Muscle of back (tissue), 11 donors: Measurements from ENCODE around the gene RUFY2. TPM values are rescaled to one million over a fixed set of nuclear protein-coding genes. Genes with fewer than 3 reads are reported as not detected.

ENCODE experiments used
- DNase-seq, 3 donors: peaks; one replicate each; pipeline versions ENCODE4 v3.0.0 to v3.0.0-alpha.2; 2013
- polyA plus RNA-seq, 10 donors: library from polyadenylated mRNA; unstranded; fragments of 120-200 nt; gene quantifications; one replicate each; pipeline ENCODE4 v1.2.1, GENCODE V29; 2013; ENCODE audit not compliant: insufficient read length in 10 of 10

RUFY2 gene
- polyA plus RNA-seq, 10 donors: 10.4 to 27.9 (median 15.9) TPM

DNA sequence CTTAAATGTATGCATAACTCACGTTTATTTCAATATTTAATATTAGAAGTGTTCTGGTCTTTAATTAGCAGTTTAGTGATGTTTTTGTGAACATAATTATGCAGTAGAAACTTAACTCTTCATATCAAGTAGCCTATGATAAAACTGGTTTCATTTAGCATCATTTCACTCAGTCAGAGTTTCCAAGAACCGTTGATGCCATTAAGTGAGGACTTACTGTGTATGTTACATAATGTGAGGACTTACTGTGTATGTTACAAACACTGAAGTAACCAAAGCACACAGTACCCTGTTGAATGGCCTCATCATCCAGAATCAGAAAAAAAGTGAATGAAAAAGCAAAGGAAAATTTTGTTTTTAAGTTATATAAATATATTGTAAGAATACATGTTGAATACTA, 41.5 kb downstream of the RUFY2 start:
- DNase-seq: no peak

DNA sequence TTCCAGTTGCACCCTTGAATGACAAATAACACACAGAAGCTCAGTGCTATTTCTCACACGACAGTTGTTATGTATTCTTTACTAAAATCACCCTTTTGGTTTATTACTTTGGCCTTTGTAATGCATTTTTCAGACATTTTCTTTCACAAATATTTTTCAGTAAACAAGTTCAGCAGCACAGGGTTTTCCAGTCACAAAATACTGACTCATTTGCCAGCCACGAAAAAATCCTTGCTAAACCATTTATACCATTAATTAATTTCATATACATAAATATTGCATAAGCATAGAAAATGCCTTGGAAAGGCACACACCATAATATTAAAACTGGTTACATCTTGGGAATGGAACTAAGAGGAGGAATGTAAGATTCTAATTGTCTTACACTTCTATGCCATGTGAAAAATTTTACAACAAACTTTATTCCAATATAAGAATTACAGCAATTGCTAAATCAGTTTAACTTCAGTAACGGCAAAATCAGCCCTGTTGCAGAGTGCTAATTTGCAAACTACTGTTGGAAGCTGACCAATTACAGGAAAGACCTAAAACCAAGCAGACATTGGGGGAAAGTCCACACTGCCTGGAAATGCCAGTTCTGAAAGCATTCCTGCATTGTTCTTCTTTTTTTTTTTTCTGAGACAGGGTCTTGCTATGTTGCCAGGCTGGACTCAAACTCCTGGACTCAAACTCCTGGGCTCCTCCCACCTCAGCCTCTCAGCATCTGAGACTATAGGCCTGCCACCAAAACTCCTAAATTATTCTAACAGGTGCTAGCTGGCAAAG, 42.8 kb downstream of the RUFY2 start:
- DNase-seq: no peak

DNA sequence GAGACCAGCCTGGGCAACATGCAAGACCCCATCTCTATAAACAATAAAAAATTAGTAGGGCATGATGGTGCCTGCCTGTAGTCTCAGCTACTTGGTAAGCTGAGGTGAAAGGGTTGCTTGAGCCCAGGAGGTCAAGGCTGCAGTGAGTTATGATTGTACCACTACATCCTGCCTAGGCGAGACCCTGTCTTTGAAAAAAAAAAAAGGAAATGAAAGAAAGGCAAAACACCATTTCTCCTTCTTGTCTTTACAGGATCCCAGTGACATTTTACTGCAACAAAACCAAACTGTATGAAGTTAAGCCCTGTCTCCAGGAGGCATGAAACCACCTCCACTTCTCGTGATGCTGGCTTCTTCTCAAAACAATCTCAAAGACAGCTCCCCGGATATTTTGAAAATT, 44.5 kb downstream of the RUFY2 start:
- DNase-seq: no peak

DNA sequence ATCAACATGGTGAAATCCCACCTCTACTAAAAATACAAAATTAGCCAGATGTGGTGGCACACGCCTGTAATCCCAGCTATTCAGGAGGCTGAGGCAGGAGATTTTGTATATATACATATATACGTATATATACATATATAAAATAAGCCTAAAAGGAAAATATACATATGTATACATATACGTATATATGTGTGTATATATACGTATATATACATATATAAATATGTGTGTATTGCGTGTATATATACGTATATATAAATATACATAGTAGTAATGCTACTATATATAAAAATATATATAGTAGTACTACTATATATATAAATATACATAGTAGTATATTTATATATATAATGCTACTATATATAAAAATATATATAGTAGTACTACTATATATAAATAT, 47.9 kb downstream of the RUFY2 start:
- DNase-seq: no peak

DNA sequence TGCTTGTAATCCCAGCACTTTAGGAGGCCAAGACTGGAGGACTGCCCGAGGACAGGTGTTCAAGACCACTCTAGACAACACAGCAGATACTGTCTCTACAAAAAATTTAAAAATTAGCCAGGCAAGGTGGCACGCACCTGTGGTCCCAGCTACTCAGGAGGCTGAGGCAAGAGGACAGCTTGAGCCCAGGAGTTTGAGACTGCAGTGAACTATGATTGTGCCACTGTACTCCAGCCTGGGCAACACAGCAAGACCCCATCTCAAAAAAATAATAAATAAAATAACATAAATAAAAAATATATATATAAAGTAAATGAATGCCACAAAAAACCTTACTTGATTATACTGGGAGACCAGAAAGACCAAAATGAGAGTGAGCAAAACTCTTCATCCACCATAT, 53.5 kb downstream of the RUFY2 start:
- no peak for DNase-seq

DNA sequence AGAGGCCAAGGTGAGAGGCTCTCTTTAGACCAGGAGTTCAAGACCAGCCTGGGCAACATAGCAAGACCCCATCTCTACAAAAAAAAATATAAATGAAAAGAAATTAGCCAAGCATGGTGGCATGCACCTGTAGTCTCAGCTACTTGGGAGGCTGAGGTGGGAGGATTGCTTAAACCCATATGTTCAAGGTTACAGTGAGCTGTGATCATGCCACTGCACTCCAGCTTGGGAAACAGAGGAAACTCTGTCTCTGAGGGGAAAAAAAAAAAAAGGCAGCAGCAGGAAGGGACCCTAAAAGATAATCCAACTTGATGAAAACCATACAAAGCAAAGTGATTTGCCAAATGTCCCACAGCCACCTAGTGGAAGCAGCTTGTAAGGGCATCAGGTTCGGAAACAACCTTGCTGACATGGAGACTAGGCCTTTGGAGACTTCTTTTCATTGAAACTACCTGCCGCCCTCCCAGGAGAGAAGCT, 58.8 kb downstream of the RUFY2 start:
- peak in 1 of 3 donors; percentile 47 for DNase-seq

DNA sequence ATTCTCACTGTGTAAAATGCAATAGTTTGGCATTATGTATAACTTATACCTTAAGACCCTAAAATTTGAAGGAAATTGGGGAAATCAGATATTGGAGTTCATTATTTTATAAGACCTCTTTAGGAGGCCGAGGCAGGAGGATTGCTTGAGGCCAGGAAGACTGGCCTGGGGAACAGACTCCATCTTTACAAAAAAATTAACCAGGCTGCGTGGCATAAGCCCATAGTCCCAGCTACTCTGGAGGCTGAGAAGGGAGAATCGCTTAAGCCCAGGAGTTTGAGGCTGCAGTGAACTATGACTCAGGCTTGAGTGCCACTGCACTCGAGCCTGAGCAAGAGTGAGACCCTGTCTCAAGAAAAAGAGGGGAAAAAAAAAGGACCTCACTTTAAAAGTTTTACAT, 60.3 kb downstream of the RUFY2 start:
- no peak for DNase-seq

DNA sequence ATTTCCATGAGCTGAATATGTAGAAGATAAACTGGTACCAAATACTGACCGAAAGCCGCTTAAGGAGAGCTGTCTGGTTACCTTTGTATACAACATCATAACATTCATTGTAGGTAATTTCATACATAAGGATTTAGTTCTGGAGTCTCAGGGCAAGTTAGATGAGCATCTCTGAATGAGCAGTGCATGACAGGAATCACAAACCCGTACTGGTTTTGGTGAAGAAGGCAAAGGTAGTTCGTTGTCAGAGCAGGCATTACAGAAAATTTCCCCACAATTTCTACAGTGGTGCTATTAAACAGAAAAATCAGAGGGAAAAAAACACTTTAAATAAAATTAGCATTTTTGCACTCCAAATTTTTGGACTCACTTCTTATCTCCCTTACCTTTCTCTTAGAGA, 61.5 kb downstream of the RUFY2 start:
- no peak for DNase-seq

DNA sequence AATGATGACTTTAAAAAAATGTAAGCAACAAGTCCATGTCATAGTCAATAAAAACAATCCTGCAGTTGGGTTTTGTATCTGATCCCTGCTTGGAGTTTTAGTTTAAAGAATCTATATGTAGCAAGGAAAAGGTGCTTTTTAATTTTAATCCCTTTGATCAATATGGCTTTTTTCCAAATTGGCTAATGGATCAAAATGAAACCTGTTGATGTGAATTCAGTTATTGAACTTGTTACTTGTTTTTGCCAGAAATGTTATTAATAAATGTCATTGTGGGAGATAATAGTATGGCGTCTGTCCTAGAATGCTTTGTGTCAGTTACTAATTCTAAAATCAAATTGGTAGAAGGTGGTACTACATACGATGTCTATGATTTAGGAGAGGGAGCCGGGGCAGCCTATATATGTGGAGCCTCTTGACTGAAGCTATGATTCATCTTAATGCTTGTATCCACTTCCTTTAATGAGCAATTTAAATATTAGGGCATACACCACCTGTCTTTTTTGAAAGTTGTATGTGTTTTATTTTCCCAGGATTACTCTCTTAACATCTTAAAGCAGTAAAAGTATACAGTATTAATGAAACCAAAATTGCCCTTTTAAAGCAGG, 64.1 kb downstream of the RUFY2 start:
- no peak for DNase-seq

DNA sequence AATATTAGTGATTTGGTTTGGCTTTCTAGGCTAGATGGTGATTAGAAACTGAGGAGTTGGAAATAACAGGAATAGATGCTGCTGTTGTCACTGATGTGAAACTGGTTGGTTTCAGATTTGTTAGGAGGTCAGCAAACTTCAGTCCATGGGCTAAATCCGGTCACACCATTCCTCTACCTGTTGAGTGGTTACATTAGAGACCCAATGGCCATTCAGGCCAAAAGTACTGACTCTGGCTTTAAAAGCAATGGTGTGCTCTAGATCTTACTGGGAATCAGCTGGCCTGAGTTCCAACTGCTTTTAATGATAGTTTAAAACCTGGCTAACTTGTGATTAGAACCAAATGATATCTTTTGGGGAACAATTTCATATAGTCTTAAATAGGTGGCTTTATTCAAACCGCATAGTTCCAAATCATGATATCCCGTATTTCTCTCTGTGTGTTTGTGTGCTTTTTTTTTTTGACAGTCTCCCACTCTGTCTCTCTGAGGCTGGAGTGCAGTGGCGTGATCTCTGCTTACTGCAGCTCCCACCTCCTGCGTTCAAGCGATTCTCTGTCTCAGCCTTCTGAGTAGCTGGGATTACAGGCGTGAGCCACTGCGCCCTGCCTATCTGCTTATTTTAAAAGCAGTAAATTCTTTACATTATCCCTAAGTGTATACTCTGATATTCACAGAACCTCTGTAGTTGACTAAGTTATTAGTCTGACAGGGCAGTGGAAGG, 66.6 kb downstream of the RUFY2 start:
- no peak for DNase-seq

DNA sequence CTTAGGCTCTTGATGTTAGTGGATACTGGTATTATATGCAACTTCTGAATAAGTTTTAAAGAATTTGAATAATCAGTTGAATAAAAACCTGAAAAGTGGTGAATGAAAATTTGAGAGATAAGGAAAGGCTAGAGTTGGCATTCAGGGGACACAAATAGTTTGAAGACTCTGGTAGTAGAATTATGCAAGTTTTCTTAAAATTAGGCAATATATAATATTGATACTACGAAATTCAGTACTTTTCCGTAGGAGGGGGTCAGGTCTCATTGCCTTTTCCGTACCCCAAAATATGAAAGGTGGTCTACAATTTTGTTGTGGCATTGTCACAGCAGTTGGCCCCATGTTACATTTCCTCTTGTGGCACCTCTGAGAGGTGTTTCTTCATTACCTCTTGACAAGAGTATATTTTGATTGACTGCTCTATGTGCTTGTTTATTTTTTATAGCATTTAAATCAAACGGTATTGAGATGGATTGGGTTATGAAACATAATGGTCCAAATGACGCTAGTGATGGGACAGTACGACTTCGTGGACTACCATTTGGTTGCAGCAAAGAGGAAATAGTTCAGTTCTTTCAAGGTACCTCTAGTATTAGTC, 70.2 kb downstream of the RUFY2 start:
- DNase-seq: no peak

DNA sequence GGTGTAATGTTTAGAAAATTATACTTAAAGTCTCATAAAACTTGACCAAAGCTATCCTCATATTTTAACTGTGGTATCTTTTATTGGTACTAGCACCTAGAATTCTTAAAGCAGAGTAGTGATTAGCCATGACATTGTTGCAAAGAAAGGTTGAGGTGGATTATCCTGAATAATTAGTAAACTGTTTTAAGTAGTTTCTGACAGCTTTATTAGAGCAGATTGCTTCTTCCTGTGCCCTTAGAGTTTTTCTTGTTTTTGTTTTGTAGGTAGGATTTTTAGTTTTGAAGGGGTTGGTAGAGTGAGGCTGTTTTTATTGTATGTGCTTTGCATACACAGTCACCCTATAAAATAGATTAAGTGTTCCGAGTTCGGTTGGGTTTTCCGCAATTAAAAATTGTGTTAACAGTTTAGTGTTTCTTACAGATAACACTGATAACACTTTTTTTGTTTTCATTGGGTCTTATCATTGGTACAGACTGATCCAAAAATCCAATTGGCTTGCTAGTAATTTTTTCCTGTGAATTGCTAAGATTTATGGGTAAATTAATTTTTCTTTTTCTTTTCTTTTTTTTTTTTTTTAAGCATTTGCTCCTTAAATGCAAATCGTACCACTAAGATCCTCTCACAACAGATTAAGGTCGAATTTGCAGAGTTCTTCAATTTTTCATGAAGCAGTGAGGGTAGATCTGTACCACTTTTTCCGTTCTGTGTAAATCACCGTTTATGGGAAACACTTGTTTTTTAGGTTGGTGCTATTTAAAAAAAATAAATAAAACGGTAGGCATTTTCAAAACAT, 72.2 kb downstream of the RUFY2 start:
- DNase-seq: peak in 1 of 3 donors; percentile 26

DNA sequence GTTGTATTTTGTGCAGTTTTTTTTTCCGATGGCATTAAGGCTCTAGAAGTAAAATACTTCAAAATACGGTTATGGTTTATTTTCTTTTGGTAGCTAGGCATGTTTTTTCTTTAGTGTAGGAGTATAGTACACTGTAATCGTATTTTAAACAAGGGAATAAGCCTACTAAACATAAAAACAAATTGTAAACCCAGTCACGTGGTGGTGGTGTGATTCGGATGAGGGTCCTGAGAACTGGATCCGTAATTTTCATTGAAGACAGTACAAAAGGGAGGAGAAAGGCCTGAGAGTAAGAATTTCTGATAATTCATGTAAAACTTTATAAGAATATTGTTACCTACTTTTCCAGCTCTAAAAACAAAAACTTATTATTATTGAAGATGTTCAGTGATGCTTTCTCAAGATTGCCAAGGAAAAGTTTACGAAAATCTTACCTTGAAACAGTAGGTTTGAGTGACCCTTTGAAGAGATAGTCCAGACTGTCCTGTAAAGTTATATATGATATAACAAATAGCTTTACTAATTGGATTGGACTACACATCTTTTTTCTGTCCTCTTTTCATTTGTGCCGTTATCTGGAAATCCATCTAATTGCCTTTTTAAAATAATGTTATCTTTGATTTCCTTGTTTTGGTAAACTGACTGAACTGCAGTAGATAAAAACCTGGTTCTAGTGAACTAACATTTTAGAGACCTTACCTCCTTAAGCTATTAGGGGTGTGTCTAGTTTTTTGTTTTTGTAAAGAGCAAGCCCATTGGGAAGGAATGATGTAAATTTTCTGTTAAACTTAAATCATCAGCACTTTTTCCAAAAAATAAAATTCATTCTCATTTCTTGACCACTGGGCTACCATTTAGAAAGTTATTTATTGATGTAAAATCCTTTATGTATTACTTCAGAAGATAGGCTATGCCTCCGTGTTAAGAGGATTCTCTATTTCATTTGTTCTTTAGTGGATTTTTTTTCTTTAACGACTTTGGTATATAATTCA, 73.3 kb downstream of the RUFY2 start:
- peak in 2 of 3 donors; percentile 8 to 41 for DNase-seq

DNA sequence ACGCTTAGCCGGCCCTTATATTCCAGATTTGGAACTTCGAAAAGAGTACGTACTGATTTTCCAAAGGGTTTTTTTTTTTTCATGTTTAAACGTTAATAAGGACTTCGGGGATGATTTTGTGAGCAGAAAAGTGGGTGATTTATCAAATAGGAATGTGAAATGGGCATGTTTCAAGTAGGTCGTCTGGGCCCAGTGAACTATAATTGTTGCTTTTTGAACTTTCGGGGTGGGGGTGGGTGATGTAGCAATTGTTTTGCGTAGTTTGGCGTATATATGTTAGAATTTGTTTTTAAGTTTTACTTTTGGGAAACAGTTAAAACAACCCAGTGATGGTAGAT, 74.0 kb downstream of the RUFY2 start:
- no peak for DNase-seq

DNA sequence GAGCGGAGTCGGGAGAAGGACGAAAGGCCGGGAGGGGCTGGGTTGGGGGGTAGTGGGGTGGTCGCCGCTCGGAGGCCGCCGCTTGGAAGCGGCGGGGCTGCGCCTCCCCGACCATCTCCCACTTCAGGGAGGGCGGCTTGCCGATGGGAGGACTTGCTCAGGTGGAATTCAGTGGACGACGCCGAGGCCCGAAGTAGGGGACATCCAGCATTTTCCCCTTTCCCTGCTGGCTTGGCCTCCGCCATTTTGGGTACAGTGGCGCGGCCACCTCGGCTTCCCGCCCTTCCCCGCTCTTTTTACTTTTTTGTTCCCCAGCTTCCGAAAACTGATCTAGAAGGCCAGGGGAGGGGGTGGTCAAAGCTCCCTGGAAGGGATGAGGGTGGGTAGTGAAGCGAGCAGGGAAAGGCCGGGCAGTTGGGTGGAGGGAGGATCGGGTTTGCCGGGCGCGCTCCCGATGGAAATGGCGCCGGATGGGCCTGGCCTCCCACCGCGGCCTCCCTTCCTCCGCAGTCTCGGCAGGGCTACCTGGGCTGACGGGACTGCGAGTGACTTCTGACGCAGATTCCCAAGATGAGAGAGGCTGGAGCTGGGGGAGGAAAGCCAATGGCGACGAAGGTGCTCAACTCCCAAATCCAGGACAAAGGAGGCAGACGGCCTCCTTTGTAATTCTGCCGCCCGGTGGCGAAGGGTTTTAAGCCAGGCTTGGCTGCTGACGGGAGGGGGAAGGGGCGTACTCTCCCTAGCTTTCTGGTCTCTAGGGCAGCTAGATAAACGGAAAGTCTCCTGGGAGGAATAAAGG, 74.6 kb downstream of the RUFY2 start, which contains the start of gene PBLD:
Gene PBLD, minus strand, starts transcription at position 670 of the 799 bp plus-strand sequence. CDS start 26,084 bp downstream, outside the sequence.
- peak; percentile 79 to 95 (median 85) for DNase-seq

DNA sequence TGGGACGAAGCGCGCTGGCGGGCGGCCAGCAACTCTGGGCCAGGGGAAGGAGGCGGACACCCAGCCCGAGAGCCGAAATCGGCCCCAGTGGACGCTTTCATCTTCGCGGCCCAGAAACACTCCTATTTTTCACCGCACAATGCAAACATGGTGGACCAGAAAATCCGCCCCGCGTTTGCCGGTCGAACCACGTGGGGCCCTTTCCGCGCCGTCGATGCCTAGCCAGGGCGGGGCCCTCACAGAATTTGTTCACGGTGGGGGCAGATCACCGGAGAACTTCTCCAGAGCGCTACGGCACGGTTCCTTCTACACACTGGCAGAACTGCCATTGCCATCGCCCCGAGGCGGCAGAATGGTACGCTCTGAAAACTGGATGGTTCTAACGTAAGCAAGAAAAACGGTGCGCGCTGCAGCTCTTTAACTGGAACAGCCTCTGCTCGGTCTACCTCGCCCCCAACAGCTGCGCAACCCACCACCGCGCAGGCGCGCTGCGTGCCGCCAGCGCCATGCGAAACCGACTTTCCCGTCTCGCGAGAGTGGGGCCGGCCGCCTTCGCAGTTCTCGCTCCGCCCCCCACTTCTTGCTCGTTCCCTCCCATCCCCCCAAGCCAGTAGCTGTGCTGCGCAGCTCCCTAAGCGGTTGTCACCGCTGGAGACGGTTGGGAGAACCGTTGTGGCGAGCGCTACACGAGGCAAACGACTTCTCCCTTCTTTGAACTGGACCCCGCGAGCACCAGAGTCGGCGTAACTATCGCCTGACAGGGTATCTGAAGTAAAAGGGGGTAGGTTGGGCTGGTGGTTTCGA, 75.4 kb downstream of the RUFY2 start, which contains the start of gene HNRNPH3:
Gene HNRNPH3, plus strand, starts transcription at position 610 of the 804 bp plus-strand sequence. CDS start 5,158 bp downstream, outside the sequence.
- peak; percentile 98 to 100 (median 100) for DNase-seq

DNA sequence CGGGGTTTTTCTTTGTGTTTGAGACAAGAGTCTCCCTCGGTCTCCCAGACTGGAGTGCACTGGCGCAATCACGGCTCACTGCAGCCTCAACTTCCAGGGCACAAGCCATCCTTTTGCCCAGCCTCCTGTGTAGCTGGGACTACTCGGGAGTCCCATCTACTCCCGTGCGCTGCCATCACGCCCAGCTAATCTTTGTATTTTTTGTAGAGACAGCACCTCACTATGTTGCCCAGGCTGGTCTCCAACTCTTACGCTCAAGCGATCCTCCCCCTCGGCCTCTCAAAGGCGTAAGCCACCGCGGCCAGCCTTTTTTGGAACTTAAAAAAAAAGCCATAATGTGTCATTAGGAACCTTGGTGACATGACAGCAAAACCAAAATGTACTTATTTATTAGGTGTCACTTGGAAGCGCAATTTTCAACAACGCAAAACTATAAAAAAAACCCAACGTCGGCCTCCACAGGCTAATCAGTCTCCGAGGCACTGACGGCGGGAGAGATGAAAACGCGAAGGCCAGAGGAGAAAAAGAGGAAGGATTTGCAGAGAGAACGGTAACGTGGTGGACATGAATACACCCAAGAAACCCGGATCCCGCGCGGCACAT, 76.1 kb downstream of the RUFY2 start:
- DNase-seq: no peak

DNA sequence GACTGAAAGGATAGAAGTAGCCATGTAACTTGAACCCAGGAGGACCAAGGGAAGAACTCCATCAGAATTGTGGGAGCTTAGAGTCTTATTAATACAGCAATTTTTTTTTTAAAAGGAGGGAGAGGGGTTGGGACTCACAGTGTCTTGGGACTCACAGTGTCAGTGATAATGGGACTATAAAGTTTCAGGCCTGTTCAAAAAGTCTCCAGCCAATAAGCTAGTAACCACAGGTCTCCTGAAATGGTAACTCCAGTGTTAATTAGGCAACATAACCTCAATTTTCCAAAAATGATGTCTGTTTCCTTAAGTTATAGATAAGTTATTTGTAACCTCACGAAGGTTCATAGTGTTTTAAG, 77.6 kb downstream of the RUFY2 start:
- DNase-seq: peak in 1 of 3 donors; percentile 11
